ENCODE data around the gene RBM47. TPM values are rescaled to one million over a fixed set of nuclear protein-coding genes. Genes with fewer than 3 reads are reported as not detected.

RBM47 gene
- total RNA-seq, 1 experiment from 2014 or later, result 78.0 TPM

DNA sequence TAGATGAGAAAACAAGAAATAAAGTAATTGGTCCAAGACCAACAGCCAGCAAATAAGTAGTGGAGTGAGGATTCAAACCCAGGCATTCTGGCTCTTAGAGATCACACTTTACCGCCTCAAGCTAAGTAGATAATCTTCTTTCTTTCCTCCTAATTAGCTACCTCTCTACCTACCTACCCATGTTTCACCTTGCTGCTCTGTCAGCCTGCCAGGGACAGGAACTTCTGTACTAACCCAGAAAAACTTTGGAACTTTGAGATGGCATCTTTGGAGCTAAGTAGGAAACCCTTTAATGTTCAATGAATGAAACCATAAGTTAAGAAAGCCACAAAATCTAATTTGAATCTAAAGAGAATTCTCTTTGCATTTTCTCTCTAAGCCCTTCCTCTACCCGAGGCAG, 149.4 kb downstream of the RBM47 start:
- POLR2A ChIA-PET (ENCODE audit: unreplicated experiment), result no interaction called here
- Histone ChIP-seq H3K36me3 (ENCODE audit: low read depth) (peaks cover 22% of the 10 kb centered on the region), H3K4me3 (no peak overlapping the region), H3F3A (ENCODE audit: insufficient read depth, low read depth) (peaks cover 58% of the 10 kb centered on the region; the same call in 1 of the 2 replicates), H3K79me2 (ENCODE audit: low read depth) (peaks cover 96% of the 10 kb centered on the region), H3K4me1 (replicated peaks; ENCODE audit: insufficient read depth) (peaks cover 32% of the 10 kb centered on the region), H2AFZ (no peak overlapping the region), H4K20me1 (ENCODE audit: insufficient read depth) (no peaks in the 10 kb centered on the region; the same call in none of the 2 replicates), H3K4me2 (no peak overlapping the region), H3K9me3 (ENCODE audit: insufficient read depth, low read depth) (no peaks in the 10 kb centered on the region), H3K27ac (peak overlapping the region; percentile 27; the same call in 1 of the 2 replicates), H3K9me2 (ENCODE audit: insufficient read depth) (no peaks in the 10 kb centered on the region), H3K27me3 (ENCODE audit: insufficient read depth, low read depth) (no peaks in the 10 kb centered on the region)
- no peak for DNase-seq
- BruUV-seq (replicated peaks), result no TSS peak
- CTCF ChIA-PET, result interaction anchor here (0.7 kb wide), 1 partner anchor 22 kb away, joined by 8 read pairs; no protein-coding TSS in a partner anchor
- TF ChIP-seq, protein P1, sequence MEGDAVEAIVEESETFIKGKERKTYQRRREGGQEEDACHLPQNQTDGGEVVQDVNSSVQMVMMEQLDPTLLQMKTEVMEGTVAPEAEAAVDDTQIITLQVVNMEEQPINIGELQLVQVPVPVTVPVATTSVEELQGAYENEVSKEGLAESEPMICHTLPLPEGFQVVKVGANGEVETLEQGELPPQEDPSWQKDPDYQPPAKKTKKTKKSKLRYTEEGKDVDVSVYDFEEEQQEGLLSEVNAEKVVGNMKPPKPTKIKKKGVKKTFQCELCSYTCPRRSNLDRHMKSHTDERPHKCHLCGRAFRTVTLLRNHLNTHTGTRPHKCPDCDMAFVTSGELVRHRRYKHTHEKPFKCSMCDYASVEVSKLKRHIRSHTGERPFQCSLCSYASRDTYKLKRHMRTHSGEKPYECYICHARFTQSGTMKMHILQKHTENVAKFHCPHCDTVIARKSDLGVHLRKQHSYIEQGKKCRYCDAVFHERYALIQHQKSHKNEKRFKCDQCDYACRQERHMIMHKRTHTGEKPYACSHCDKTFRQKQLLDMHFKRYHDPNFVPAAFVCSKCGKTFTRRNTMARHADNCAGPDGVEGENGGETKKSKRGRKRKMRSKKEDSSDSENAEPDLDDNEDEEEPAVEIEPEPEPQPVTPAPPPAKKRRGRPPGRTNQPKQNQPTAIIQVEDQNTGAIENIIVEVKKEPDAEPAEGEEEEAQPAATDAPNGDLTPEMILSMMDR (conservative IDR thresholded peaks at IDR 0.05), result no peak
- no peak for TF ChIP-seq EZH2 (IDR thresholded peaks at IDR 0.05; ENCODE audit: low read depth)
- intact Hi-C loops (cut with micrococcal nuclease; ENCODE audit: unreplicated experiment), result no loop called here

DNA sequence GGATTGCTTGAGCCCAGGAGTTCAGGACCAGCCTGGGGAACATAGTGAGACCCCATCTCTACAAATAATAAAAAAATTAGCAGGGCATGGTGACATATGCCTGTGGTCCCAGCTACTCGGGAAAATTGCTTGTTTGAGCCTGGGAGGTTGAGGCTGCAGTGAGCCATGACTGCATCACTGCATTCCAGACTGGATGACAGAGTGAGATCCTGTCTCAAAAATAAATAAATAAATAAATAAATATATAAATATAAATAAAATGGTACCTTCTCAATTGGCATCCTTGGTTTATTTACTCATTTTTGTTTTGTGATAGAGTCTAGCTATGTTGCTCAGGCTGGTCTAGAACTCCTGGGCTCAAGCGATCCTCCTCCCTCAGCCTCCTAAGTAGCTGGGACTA, 150.3 kb downstream of the RBM47 start:
- intact Hi-C loops (cut with micrococcal nuclease; ENCODE audit: unreplicated experiment), result no loop called here
- Histone ChIP-seq H4K20me1 (ENCODE audit: insufficient read depth) (peaks cover 4% of the 10 kb centered on the region), H3K79me2 (ENCODE audit: low read depth) (peaks cover 96% of the 10 kb centered on the region), H2AFZ (no peak overlapping the region), H3K36me3 (ENCODE audit: low read depth) (peaks cover 22% of the 10 kb centered on the region), H3K9me3 (ENCODE audit: insufficient read depth, low read depth) (no peaks in the 10 kb centered on the region), H3F3A (ENCODE audit: insufficient read depth, low read depth) (peaks cover 56% of the 10 kb centered on the region; the same call in 1 of the 2 replicates), H3K4me1 (replicated peaks; ENCODE audit: insufficient read depth) (peaks cover 41% of the 10 kb centered on the region), H3K9me2 (ENCODE audit: insufficient read depth) (no peaks in the 10 kb centered on the region), H3K4me3 (no peak overlapping the region), H3K27me3 (ENCODE audit: insufficient read depth, low read depth) (no peaks in the 10 kb centered on the region), H3K4me2 (no peak overlapping the region), H3K27ac (no peak overlapping the region)
- CTCF ChIA-PET, result no interaction called here
- no peak for TF ChIP-seq EZH2 (IDR thresholded peaks at IDR 0.05; ENCODE audit: low read depth)
- TF ChIP-seq, protein P1 (conservative IDR thresholded peaks at IDR 0.05), result no peak
- BruUV-seq (replicated peaks), result no TSS peak
- POLR2A ChIA-PET (ENCODE audit: unreplicated experiment), result no interaction called here
- DNase-seq, result no peak

DNA sequence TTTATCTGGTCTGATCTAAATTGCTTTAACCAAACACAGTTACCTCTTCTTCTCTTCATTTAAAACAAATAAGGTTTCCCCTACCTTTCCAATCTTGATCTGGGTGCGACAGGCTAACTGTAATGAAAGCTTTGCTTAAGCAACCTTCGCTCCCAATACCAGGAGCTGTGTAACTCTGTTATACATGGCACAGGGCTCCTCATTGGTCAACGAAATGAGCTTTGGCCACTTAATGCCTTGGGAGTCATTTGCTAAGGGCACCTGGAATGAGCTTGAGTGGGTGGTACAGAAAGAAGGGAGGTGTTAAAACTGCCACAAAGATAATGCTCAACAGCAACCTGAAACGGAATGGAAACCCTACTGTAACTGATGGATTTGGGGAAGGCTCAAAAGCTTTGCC, 154.1 kb downstream of the RBM47 start:
- H3K79me2 ChIP-seq (ENCODE audit: low read depth), result peaks cover 97% of the 10 kb centered on the region
- ChIA-PET CTCF (interaction anchor here (0.5 kb wide), 1 partner anchor 23 kb away, joined by 5 read pairs; no protein-coding TSS in a partner anchor), POLR2A (ENCODE audit: unreplicated experiment) (interaction anchor here (0.6 kb wide), 1 partner anchor 17 kb away, joined by 9 read pairs; no protein-coding TSS in a partner anchor)
- no peaks in the 10 kb centered on the region for H3K9me3 ChIP-seq (ENCODE audit: insufficient read depth, low read depth)
- no peak overlapping the region for H3K4me3 ChIP-seq
- no peak for DNase-seq
- H3K27me3 ChIP-seq (ENCODE audit: insufficient read depth, low read depth), result no peaks in the 10 kb centered on the region
- peaks cover 33% of the 10 kb centered on the region; the same call in 1 of the 2 replicates for H3F3A ChIP-seq (ENCODE audit: insufficient read depth, low read depth)
- H3K4me1 ChIP-seq (replicated peaks; ENCODE audit: insufficient read depth), result peaks cover 40% of the 10 kb centered on the region
- H2AFZ ChIP-seq, result no peak overlapping the region
- BruUV-seq (replicated peaks), result no TSS peak
- no peak overlapping the region for H3K4me2 ChIP-seq
- H3K27ac ChIP-seq, result no peak overlapping the region
- TF ChIP-seq EZH2 (IDR thresholded peaks at IDR 0.05; ENCODE audit: low read depth), result no peak
- TF ChIP-seq, protein P1 (conservative IDR thresholded peaks at IDR 0.05), result no peak
- H4K20me1 ChIP-seq (ENCODE audit: insufficient read depth), result peaks cover 17% of the 10 kb centered on the region; the same call in 1 of the 2 replicates
- H3K36me3 ChIP-seq (ENCODE audit: low read depth), result 0 out of 2 replicates have a peak, but pooled peaks cover 15% of the 10 kb centered on the region
- intact Hi-C loops (cut with micrococcal nuclease; ENCODE audit: unreplicated experiment), result no loop called here
- H3K9me2 ChIP-seq (ENCODE audit: insufficient read depth), result no peaks in the 10 kb centered on the region
